ENCODE results near the gene CBY3.
A peak's percentile ranks its signal among the peaks of the same experiment; 100 is the strongest.
"Not testable (repeated sequence)": the region's sequence is repeated elsewhere in the genome, so short reads cannot be mapped to it uniquely, and the experiment has no call there.

CBY3 gene

GRCh38 chr5:179668391-179668790 is 12.4 kb downstream of the CBY3 start:
- DNase-seq: peak; percentile 37

- DNase-seq: not testable (repeated sequence)
Measured at GRCh38 chr5:179661647-179662046, 19.2 kb downstream of the CBY3 start.

- DNase-seq: not testable (repeated sequence)
Measured at GRCh38 chr5:179658179-179658856, 22.5 kb downstream of the CBY3 start.

GRCh38 chr5:179657302-179658178 is 23.3 kb downstream of the CBY3 start:
- DNase-seq: not testable (repeated sequence)

- DNase-seq: not testable (repeated sequence)
Measured at GRCh38 chr5:179653135-179653534, 27.7 kb downstream of the CBY3 start.

GRCh38 chr5:179650245-179650644 is 30.6 kb downstream of the CBY3 start:
- DNase-seq: not testable (repeated sequence)

- not testable (repeated sequence) for DNase-seq
Measured at GRCh38 chr5:179649166-179649703, 31.6 kb downstream of the CBY3 start.

GRCh38 chr5:179648410-179648809 is 32.4 kb downstream of the CBY3 start:
- DNase-seq: no peak

- not testable (repeated sequence) for DNase-seq
Measured at GRCh38 chr5:179644766-179645165, 36.1 kb downstream of the CBY3 start.

- not testable (repeated sequence) for DNase-seq
Measured at GRCh38 chr5:179643141-179643920, 37.5 kb downstream of the CBY3 start.

GRCh38 chr5:179642626-179643025 is 38.2 kb downstream of the CBY3 start:
- DNase-seq: not testable (repeated sequence)

GRCh38 chr5:179641745-179642144 is 39.1 kb downstream of the CBY3 start:
- not testable (repeated sequence) for DNase-seq

- DNase-seq: not testable (repeated sequence)
Measured at GRCh38 chr5:179639296-179639695, 41.5 kb downstream of the CBY3 start.

- DNase-seq: not testable (repeated sequence)
Measured at GRCh38 chr5:179634370-179635172, 46.3 kb downstream of the CBY3 start.

GRCh38 chr5:179633501-179634369 is 47.1 kb downstream of the CBY3 start:
- not testable (repeated sequence) for DNase-seq

Measured in NCI-H748 treated with DMSO at 0.1 percent for 48 hours (cell line).